HG03139 (cell line): ENCODE data around the gene DPP7.
"Not testable (repeated sequence)": the region's sequence is repeated elsewhere in the genome, so short reads cannot be mapped to it uniquely, and the experiment has no call there.

Source experiments
- ATAC-seq: cut with Tn5 transposase; IDR thresholded peaks from one replicate; pipeline ENCODE4 v1.9.1; 2021; ENCODE audit not compliant: unreplicated experiment

Gene DPP7

GRCh38 chr9:137130176-137130755, 15.7 kb upstream of the DPP7 start:
- ATAC-seq: no peak

GRCh38 chr9:137129456-137130175, 15.1 kb upstream of the DPP7 start:
- ATAC-seq: peak; percentile 65

- ATAC-seq: peak; percentile 8
Measured at GRCh38 chr9:137128862-137129455, 14.4 kb upstream of the DPP7 start.

- no peak for ATAC-seq
Measured at GRCh38 chr9:137128158-137128861, 13.8 kb upstream of the DPP7 start.

GRCh38 chr9:137127301-137128157, 13.0 kb upstream of the DPP7 start:
- ATAC-seq: no peak

- no peak for ATAC-seq
Measured at GRCh38 chr9:137126786-137127185, 12.3 kb upstream of the DPP7 start.

GRCh38 chr9:137123952-137124462, 9.5 kb upstream of the DPP7 start:
- ATAC-seq: not testable (repeated sequence)

- ATAC-seq: no peak
Measured at GRCh38 chr9:137123468-137123837, 8.9 kb upstream of the DPP7 start.

GRCh38 chr9:137122796-137123467, 8.4 kb upstream of the DPP7 start:
- ATAC-seq: not testable (repeated sequence)

- not testable (repeated sequence) for ATAC-seq
Measured at GRCh38 chr9:137121927-137122795, 7.6 kb upstream of the DPP7 start.

- not testable (repeated sequence) for ATAC-seq
Measured at GRCh38 chr9:137118092-137118603, 3.6 kb upstream of the DPP7 start.

- no peak for ATAC-seq
Measured at GRCh38 chr9:137117269-137117731, 2.8 kb upstream of the DPP7 start.

GRCh38 chr9:137116728-137117127, 2.2 kb upstream of the DPP7 start:
- no peak for ATAC-seq

GRCh38 chr9:137116027-137116507, 1.5 kb upstream of the DPP7 start:
- ATAC-seq: no peak

- no peak for ATAC-seq
Measured at GRCh38 chr9:137115394-137116026, 977 bp upstream of the DPP7 start.

- ATAC-seq: no peak
Measured at GRCh38 chr9:137114220-137114612, 317 bp downstream of the DPP7 start.

- no peak for ATAC-seq
Measured at GRCh38 chr9:137113385-137114159, 961 bp downstream of the DPP7 start.
